H1 (cell line): Measurements from ENCODE around the gene CACNB4. TPM values are rescaled to one million over a fixed set of nuclear protein-coding genes. Genes with fewer than 3 reads are reported as not detected.

Source experiments
- CTCF ChIA-PET: fragments of 300-600 bp; sonication (Branson Sonifier 250); formaldehyde crosslinking; loops from one replicate; lab custom pipeline; 2021; ENCODE audit not compliant: partially characterized antibody; lab: Charles Lee
- POLR2A ChIA-PET: fragments of 300-600 bp; sonication (Branson Sonifier 250); formaldehyde crosslinking; loops from one replicate; lab custom pipeline; 2021; ENCODE audit warnings: inconsistent platforms; ENCODE audit not compliant: partially characterized antibody; lab: Charles Lee
- DNase-seq, 2 experiments: peaks; one replicate each; pipeline versions ENCODE4 v3.0.0 to v3.0.0-alpha.2; 2010 to 2022; ENCODE audit warnings: low spot score in 2 of 2, low read depth in 1 of 2, mixed read lengths in 1 of 2
- FAIRE-seq: peaks from 2 replicates; lab custom pipeline; 2011; peaks lifted over from hg19 to GRCh38; lab: Jason Lieb, UNC
- H2AFZ ChIP-seq: 2 replicates; pipeline ENCODE4 v1.8.1; 2012; ENCODE audit warnings: low read length, inconsistent platforms
- H2AK5ac ChIP-seq: 2 replicates; pipeline ENCODE4 v1.6.1; 2013; ENCODE audit warnings: low read depth, low read length
- H2BK120ac ChIP-seq: replicated peaks from 2 replicates; pipeline ENCODE3; 2013; ENCODE audit warnings: low read depth, low read length, inconsistent platforms
- H2BK12ac ChIP-seq: 2 replicates; pipeline ENCODE4 v1.6.1; 2013; ENCODE audit warnings: low read depth, low read length
- H2BK15ac ChIP-seq: 2 replicates; pipeline ENCODE4 v1.6.1; 2013; ENCODE audit warnings: low read length
- H2BK20ac ChIP-seq: 2 replicates; pipeline ENCODE4 v1.6.1; 2013; ENCODE audit warnings: low read length
- H2BK5ac ChIP-seq: 2 replicates; pipeline ENCODE4 v1.6.1; 2013; ENCODE audit warnings: low read depth, low read length
- H3K14ac ChIP-seq: 2 replicates; pipeline ENCODE4 v1.6.1; 2013; ENCODE audit warnings: inconsistent platforms; ENCODE audit not compliant: insufficient read length
- H3K18ac ChIP-seq: 2 replicates; pipeline ENCODE4 v1.6.1; 2013; ENCODE audit warnings: low read length; ENCODE audit errors: extremely low read depth
- H3K23ac ChIP-seq: 2 replicates; pipeline ENCODE4 v1.6.1; 2013; ENCODE audit warnings: inconsistent platforms; ENCODE audit not compliant: insufficient read length
- H3K23me2 ChIP-seq: 2 replicates; pipeline ENCODE4 v1.6.1; 2013; ENCODE audit warnings: low read depth, low read length
- H3K27ac ChIP-seq: 2 replicates; pipeline ENCODE4 v1.6.1; 2011; ENCODE audit warnings: low read depth, low read length, inconsistent platforms
- H3K27me3 ChIP-seq, 4 experiments: replicated peaks in 1 of 4; 1 replicate in 1 of 4; 2 replicates in 3 of 4; pipeline versions ENCODE4 v1.6.1 to v1.8.1; 2011 to 2013; ENCODE audit warnings: low read length in 3 of 4, mild to moderate bottlenecking in 3 of 4, inconsistent platforms in 2 of 4, mixed read lengths in 2 of 4, moderate library complexity in 1 of 4; ENCODE audit not compliant: control insufficient read depth in 3 of 4, insufficient read depth in 3 of 4; ENCODE audit errors: extremely low read depth in 1 of 4
- H3K36me3 ChIP-seq, 4 experiments: 2 replicates each; pipeline versions ENCODE4 v1.6.1 to v1.8.1; 2011 to 2013; ENCODE audit warnings: mild to moderate bottlenecking in 4 of 4, low read length in 3 of 4, moderate library complexity in 2 of 4, control low read depth in 1 of 4, inconsistent platforms in 1 of 4; ENCODE audit not compliant: insufficient read depth in 4 of 4, control insufficient read depth in 2 of 4
- H3K4ac ChIP-seq: replicated peaks from 2 replicates; pipeline ENCODE3; 2013; ENCODE audit warnings: low read length, low read depth, mixed read lengths, inconsistent platforms; ENCODE audit not compliant: insufficient read length
- H3K4me1 ChIP-seq, 4 experiments: replicated peaks in 1 of 4; 1 replicate in 1 of 4; 2 replicates in 3 of 4; pipeline versions ENCODE4 v1.6.1 to v1.8.1; 2011 to 2013; ENCODE audit warnings: low read length in 3 of 4, inconsistent platforms in 2 of 4, mixed read lengths in 1 of 4; ENCODE audit not compliant: insufficient read depth in 4 of 4, control insufficient read depth in 3 of 4
- H3K4me2 ChIP-seq, 2 experiments: 2 replicates each; pipeline versions ENCODE4 v1.6.1 to v1.8.1; 2011 to 2013; ENCODE audit warnings: low read depth in 2 of 2, low read length in 2 of 2, control low read depth in 1 of 2, inconsistent platforms in 1 of 2, mild to moderate bottlenecking in 1 of 2; ENCODE audit not compliant: insufficient read depth in 1 of 2
- H3K4me3 ChIP-seq, 4 experiments: fragments of 200-600, 300-600 bp in 1 of 4; sonication (generic), shearing (Covaris generic), sonication (Bioruptor Twin) in 1 of 4; 2 replicates each; pipeline versions ENCODE4 v1.5.1 to v1.8.1; 2011 to 2016; ENCODE audit warnings: low read length in 4 of 4, low read depth in 3 of 4, control low read depth in 2 of 4, inconsistent platforms in 2 of 4, mild to moderate bottlenecking in 2 of 4, mixed read lengths in 1 of 4, moderate library complexity in 1 of 4; ENCODE audit not compliant: insufficient read depth in 2 of 4; ENCODE audit errors: extremely low read depth in 1 of 4
- H3K56ac ChIP-seq: replicated peaks from 2 replicates; pipeline ENCODE3; 2013; ENCODE audit warnings: low read depth, mild to moderate bottlenecking, mixed read lengths, low read length, inconsistent platforms; ENCODE audit not compliant: insufficient read length
- H3K79me1 ChIP-seq: 2 replicates; pipeline ENCODE4 v1.6.1; 2013; ENCODE audit warnings: low read depth, low read length, control low read depth
- H3K79me2 ChIP-seq, 2 experiments: 2 replicates each; pipeline versions ENCODE4 v1.6.1 to v1.8.1; 2012 to 2013; ENCODE audit warnings: low read length in 2 of 2, mild to moderate bottlenecking in 2 of 2, inconsistent platforms in 1 of 2; ENCODE audit not compliant: insufficient read depth in 2 of 2, control insufficient read depth in 1 of 2
- H3K9ac ChIP-seq, 4 experiments: replicated peaks in 1 of 4; 1 replicate in 1 of 4; 2 replicates in 3 of 4; pipeline versions ENCODE4 v1.6.1 to v1.8.1; 2011 to 2013; ENCODE audit warnings: low read depth in 3 of 4, low read length in 3 of 4, control low read depth in 2 of 4, mild to moderate bottlenecking in 2 of 4, moderate library complexity in 2 of 4, inconsistent platforms in 1 of 4; ENCODE audit errors: extremely low read depth in 1 of 4
- H3K9me3 ChIP-seq, 2 experiments: 2 replicates each; pipeline versions ENCODE4 v1.6.1 to v1.8.1; 2012 to 2013; ENCODE audit warnings: mild to moderate bottlenecking in 2 of 2, moderate library complexity in 2 of 2, control low read depth in 1 of 2, inconsistent platforms in 1 of 2, low read depth in 1 of 2, low read length in 1 of 2, mixed read lengths in 1 of 2; ENCODE audit not compliant: insufficient read depth in 2 of 2
- H4K20me1 ChIP-seq, 2 experiments: replicated peaks in 1 of 2; 2 replicates each; pipeline versions ENCODE3 to v1.8.1; 2011 to 2013; ENCODE audit warnings: inconsistent platforms in 2 of 2, low read length in 2 of 2, mild to moderate bottlenecking in 1 of 2; ENCODE audit not compliant: insufficient read depth in 2 of 2, control insufficient read depth in 1 of 2
- H4K5ac ChIP-seq: 2 replicates; pipeline ENCODE4 v1.6.1; 2013; ENCODE audit warnings: low read length, low read depth, mixed read lengths, inconsistent platforms; ENCODE audit not compliant: insufficient read length
- H4K8ac ChIP-seq: 2 replicates; pipeline ENCODE4 v1.8.0; 2013; ENCODE audit warnings: mild to moderate bottlenecking, moderate library complexity, low read length, inconsistent platforms; ENCODE audit not compliant: insufficient read depth; ENCODE audit errors: extremely low read depth
- H4K91ac ChIP-seq: replicated peaks from 2 replicates; pipeline ENCODE3; 2013; ENCODE audit warnings: low read length, mixed read lengths, inconsistent platforms; ENCODE audit not compliant: insufficient read length
- ATF2 ChIP-seq: IDR thresholded peaks from 2 replicates; pipeline ENCODE4 v1.6.1; 2012; ENCODE audit warnings: low read length, inconsistent platforms
- FOSL1 ChIP-seq: IDR thresholded peaks from 2 replicates; pipeline ENCODE4 v1.6.1; 2011; ENCODE audit warnings: mild to moderate bottlenecking, low read depth, low read length, moderate library complexity; ENCODE audit not compliant: insufficient read depth
- POLR2AphosphoS5 ChIP-seq: IDR thresholded peaks from 2 replicates; pipeline ENCODE4 v1.6.1; 2011; ENCODE audit warnings: low read depth, low read length
- WGBS, 2 experiments: shearing (Covaris generic) in 1 of 2; methylation state at CpG; one replicate each; pipeline versions ENCODE4 v1.1.6 to v1.1.7; 2013 to 2015; ENCODE audit warnings: low lambda C conversion rate in 2 of 2, mixed read lengths in 2 of 2, inconsistent platforms in 1 of 2, low coverage in 1 of 2, missing lambda C conversion rate in 1 of 2; ENCODE audit not compliant: insufficient replicate concordance in 2 of 2, insufficient coverage in 1 of 2, insufficient read length in 1 of 2; ENCODE audit errors: extremely low coverage in 1 of 2, missing lambda C conversion rate in 1 of 2; 5-methylcytosine and 5-hydroxymethylcytosine counted together
- polyA plus RNA-seq, 7 experiments: library from polyadenylated mRNA; depleted of rRNA in 3 of 7; stranded (reverse) in 5 of 7; unstranded in 2 of 7; fragments of >200 nt in 5 of 7; fragments of 200-250 nt in 2 of 7; gene quantifications; 1 replicate in 5 of 7; 2 replicates in 1 of 7; 4 replicates in 1 of 7; pipeline versions ENCODE4 v1.2.1 to v1.2.3, GENCODE V29; 2011 to 2013; ENCODE audit warnings: missing spikeins in 2 of 7, mixed read lengths in 2 of 7
- total RNA-seq: library from RNA; stranded (reverse); fragmentation: NEBNext Ultra II Directional; extraction: Animal tissue kit (Norgen Biotek cat#: 25700); gene quantifications from 2 replicates; pipeline ENCODE4 v1.2.1, GENCODE V29; 2021

CACNB4 gene
- total and polyA plus RNA-seq, 2 of the 8 experiments (the other 6 are each of a cell fraction or from before 2014, with no cell fraction given), result 2.0 to 4.0 TPM

- WGBS, 2 experiments, result 98% methylated on average over 4 of the region's 4 CpGs; no CpG with 5 or more reads in 1 of the 2 experiments
- peaks cover 0 to 5% of the 10 kb centered on the region in 2 experiments; a peak in 2 of 4 replicates for H3K9me3 ChIP-seq
- H3K79me1 ChIP-seq, result no peaks in the 10 kb centered on the region
- H3K4me3 ChIP-seq, result no peak overlapping the region
- H3K23ac ChIP-seq, result no peak overlapping the region
- H2AK5ac ChIP-seq, result no peak overlapping the region
- H3K4me2 ChIP-seq, result no peak overlapping the region
- H2BK5ac ChIP-seq, result no peak overlapping the region
- no peak overlapping the region for H3K27ac ChIP-seq
- ChIA-PET POLR2A (no interaction called here), CTCF (interaction anchor here (1.0 kb wide), 1 partner anchor 137 kb away, joined by 3 read pairs; no protein-coding TSS in a partner anchor)
- no peak overlapping the region for H3K18ac ChIP-seq
- H3K14ac ChIP-seq, result no peak overlapping the region
- no peak overlapping the region for H4K91ac ChIP-seq
- no peaks in the 10 kb centered on the region for H3K79me2 ChIP-seq
- H4K20me1 ChIP-seq, result no peaks in the 10 kb centered on the region
- no peak overlapping the region for H2BK120ac ChIP-seq
- H2BK12ac ChIP-seq, result no peak overlapping the region
- no peaks in the 10 kb centered on the region for H3K36me3 ChIP-seq
- no peak overlapping the region for H2BK15ac ChIP-seq
- no peak for TF ChIP-seq ATF2
- no peak for TF ChIP-seq FOSL1
- no peak for TF ChIP-seq POLR2AphosphoS5
- DNase-seq (no peak), FAIRE-seq (no peak)
- no peak overlapping the region for H2AFZ ChIP-seq
- H3K4me1 ChIP-seq, result 0 out of 7 replicates have a peak, but pooled peaks cover 0 to 4% (median 0%) of the 10 kb centered on the region in 4 experiments
- no peaks in the 10 kb centered on the region for H3K27me3 ChIP-seq
- no peak overlapping the region for H4K5ac ChIP-seq
- H3K9ac ChIP-seq, result no peak overlapping the region
- H3K23me2 ChIP-seq, result no peaks in the 10 kb centered on the region
- no peak overlapping the region for H4K8ac ChIP-seq
- H3K4ac ChIP-seq, result no peak overlapping the region
- no peak overlapping the region for H3K56ac ChIP-seq
- H2BK20ac ChIP-seq, result no peak overlapping the region
Observed at GRCh38 chr2:151880586-151880985, 218.3 kb downstream of the CACNB4 start.
